Natural killer cell (primary cell): Measurements from ENCODE around the gene ALK. TPM values are rescaled to one million over a fixed set of nuclear protein-coding genes. Genes with fewer than 3 reads are reported as not detected.

Experiments
- ATAC-seq, 3 donors: fragments of 150-1000 bp in 2 of 3; fragments of 200-7000 bp in 1 of 3; cut with Tn5 transposase; 1 replicate in 1 of 3; 2 replicates in 2 of 3; pipeline ENCODE4 v1.10.0; 2021; ENCODE audit warnings: mild to moderate bottlenecking in 2 of 3, moderate library complexity in 2 of 3
- DNase-seq, 2 donors: peaks; one replicate each; pipeline versions ENCODE4 v3.0.0 to v3.0.0-alpha.2; 2013 to 2021; ENCODE audit warnings: mixed read lengths in 1 of 2
- H3K27ac ChIP-seq: one replicate; pipeline ENCODE4 v1.5.1; 2013; ENCODE audit warnings: mild to moderate bottlenecking, low read length
- H3K27me3 ChIP-seq: one replicate; pipeline ENCODE4 v1.6.1; 2013; ENCODE audit warnings: low read length; ENCODE audit not compliant: control insufficient read depth, insufficient read depth
- H3K36me3 ChIP-seq: one replicate; pipeline ENCODE4 v1.6.1; 2013; ENCODE audit warnings: low read length; ENCODE audit not compliant: control insufficient read depth, insufficient read depth
- H3K4me1 ChIP-seq: one replicate; pipeline ENCODE4 v1.6.1; 2013; ENCODE audit warnings: low read length; ENCODE audit not compliant: control insufficient read depth, insufficient read depth
- H3K4me3 ChIP-seq: one replicate; pipeline ENCODE4 v1.5.1; 2013; ENCODE audit warnings: low read length
- H3K9me3 ChIP-seq: one replicate; pipeline ENCODE4 v1.6.1; 2013; ENCODE audit warnings: low read length; ENCODE audit not compliant: control insufficient read depth, insufficient read depth
- H3K27ac Mint-ChIP-seq, 2 donors: one replicate each; pipeline ENCODE4 v1.8.0; 2022; ENCODE audit warnings: mild to moderate bottlenecking in 2 of 2, mixed read lengths in 2 of 2, moderate library complexity in 1 of 2
- H3K27me3 Mint-ChIP-seq, 2 donors: one replicate each; pipeline ENCODE4 v1.8.0; 2022; ENCODE audit warnings: low read depth in 2 of 2, mixed read lengths in 2 of 2
- H3K36me3 Mint-ChIP-seq: one replicate; pipeline ENCODE4 v1.8.0; 2022; ENCODE audit warnings: mixed read lengths
- H3K4me1 Mint-ChIP-seq, 2 donors: one replicate each; pipeline ENCODE4 v1.8.0; 2022; ENCODE audit warnings: mixed read lengths in 2 of 2
- H3K4me3 Mint-ChIP-seq: one replicate; pipeline ENCODE4 v1.8.0; 2022; ENCODE audit warnings: mild to moderate bottlenecking, moderate library complexity, mixed read lengths
- H3K9me3 Mint-ChIP-seq, 2 donors: one replicate each; pipeline ENCODE4 v1.8.0; 2022; ENCODE audit warnings: mixed read lengths in 2 of 2
- CTCF ChIP-seq: fragments of 200-600 bp; IDR thresholded peaks from one replicate; pipeline ENCODE4 v1.8.0; 2022; ENCODE audit warnings: antibody characterized with exemption
- WGBS: methylation state at CpG from one replicate; pipeline ENCODE4 v1.1.7; 2013; ENCODE audit warnings: missing lambda C conversion rate; ENCODE audit not compliant: insufficient coverage; 5-methylcytosine and 5-hydroxymethylcytosine counted together
- intact Hi-C: fragments of 100-400 bp; cut with micrococcal nuclease; formaldehyde crosslinking; loops from one replicate; pipeline ENCODE4 v1.14.2; 2022
- total RNA-seq, 4 donors: library from RNA; stranded (reverse); fragments of 120-200 nt in 1 of 4; gene quantifications; one replicate each; pipeline versions ENCODE4 v1.2.3 to v1.2.4, GENCODE V29; 2013 to 2022

The ALK gene
- total RNA-seq, 3 donors from 2014 or later (not counting 1 experiment from before 2014, with no cell fraction given) = not detected

GRCh38 chr2:29657674-29658073 is 263.7 kb downstream of the ALK start:
- WGBS = 84% methylated on average over 4 of the region's 4 CpGs
- TF ChIP-seq CTCF = no peak
- Mint-ChIP-seq H3K4me1 (no peaks in the 10 kb centered on the region), H3K36me3 (no peaks in the 10 kb centered on the region), H3K27me3 (peaks cover 12 to 50% of the 10 kb centered on the region in 2 donors), H3K4me3 (no peak overlapping the region), H3K27ac (no peak overlapping the region), H3K9me3 (no peaks in the 10 kb centered on the region)
- intact Hi-C loops = no loop called here
- H3K27ac ChIP-seq = no peak overlapping the region
- ATAC-seq (no peak), DNase-seq (no peak)
- H3K4me1 ChIP-seq = no peaks in the 10 kb centered on the region
- H3K9me3 ChIP-seq = no peaks in the 10 kb centered on the region
- H3K27me3 ChIP-seq = no peaks in the 10 kb centered on the region
- no peak overlapping the region for H3K4me3 ChIP-seq
- H3K36me3 ChIP-seq = no peaks in the 10 kb centered on the region

GRCh38 chr2:29655391-29656086 is 265.8 kb downstream of the ALK start:
- no peaks in the 10 kb centered on the region for H3K36me3 Mint-ChIP-seq
- no peak for TF ChIP-seq CTCF
- H3K27ac Mint-ChIP-seq = no peak overlapping the region

GRCh38 chr2:29650631-29651097 is 270.7 kb downstream of the ALK start:
- H3K27me3 ChIP-seq = no peaks in the 10 kb centered on the region
- H3K27ac Mint-ChIP-seq = no peak overlapping the region
- peaks cover 14 to 51% of the 10 kb centered on the region in 2 donors for H3K27me3 Mint-ChIP-seq
- no peaks in the 10 kb centered on the region for H3K4me1 ChIP-seq
- H3K36me3 ChIP-seq = no peaks in the 10 kb centered on the region
- H3K4me3 Mint-ChIP-seq = no peak overlapping the region
- no peaks in the 10 kb centered on the region for H3K36me3 Mint-ChIP-seq
- H3K4me1 Mint-ChIP-seq = no peaks in the 10 kb centered on the region
- DNase-seq = no peak
- intact Hi-C loops = no loop called here
- no peak overlapping the region for H3K4me3 ChIP-seq
- H3K9me3 Mint-ChIP-seq = peaks cover 9 to 10% of the 10 kb centered on the region in 2 donors
- no peak overlapping the region for H3K27ac ChIP-seq
- no peak for TF ChIP-seq CTCF
- no peaks in the 10 kb centered on the region for H3K9me3 ChIP-seq
- no peak for ATAC-seq
- 94% methylated on average over 8 of the region's 8 CpGs for WGBS

More at GRCh38 chr2:29655391-29656086, 265.8 kb downstream of the ALK start:
- Histone ChIP-seq H3K27me3 (no peaks in the 10 kb centered on the region), H3K36me3 (no peaks in the 10 kb centered on the region), H3K4me1 (no peaks in the 10 kb centered on the region), H3K9me3 (no peaks in the 10 kb centered on the region), H3K4me3 (no peak overlapping the region), H3K27ac (no peak overlapping the region)
- WGBS = 90% methylated on average over 3 of the region's 3 CpGs
- intact Hi-C loops = no loop called here
- Mint-ChIP-seq H3K4me3 (no peak overlapping the region), H3K4me1 (no peaks in the 10 kb centered on the region), H3K27me3 (peaks cover 9 to 59% of the 10 kb centered on the region in 2 donors), H3K9me3 (no peaks in the 10 kb centered on the region)
- no peak for ATAC-seq
- DNase-seq = no peak

GRCh38 chr2:29644949-29645348 is 276.4 kb downstream of the ALK start:
- no peaks in the 10 kb centered on the region for H3K4me1 ChIP-seq
- Mint-ChIP-seq H3K4me1 (no peaks in the 10 kb centered on the region), H3K36me3 (no peaks in the 10 kb centered on the region), H3K4me3 (no peak overlapping the region), H3K9me3 (peaks cover 9 to 11% of the 10 kb centered on the region in 2 donors), H3K27ac (no peak overlapping the region), H3K27me3 (peaks cover 13 to 40% of the 10 kb centered on the region in 2 donors)
- H3K27ac ChIP-seq = no peak overlapping the region
- intact Hi-C loops = no loop called here
- no peak for TF ChIP-seq CTCF
- no peaks in the 10 kb centered on the region for H3K36me3 ChIP-seq
- no peak for DNase-seq
- H3K9me3 ChIP-seq = no peaks in the 10 kb centered on the region
- no peaks in the 10 kb centered on the region for H3K27me3 ChIP-seq
- WGBS = no CpG with 5 or more reads among the region's 1 CpG
- ATAC-seq = no peak
- no peak overlapping the region for H3K4me3 ChIP-seq
